Measurements from ENCODE around the gene CCDC88A.
"Not testable (repeated sequence)": the region's sequence is repeated elsewhere in the genome, so short reads cannot be mapped to it uniquely, and the experiment has no call there.

CCDC88A gene

GRCh38 chr2:55400332-55400731, 19.3 kb downstream of the CCDC88A start:
- DNase-seq (ENCODE audit: low read depth): no peak
- H3K4me3 ChIP-seq (ENCODE audit: low read depth, low read length): no peak overlapping the region
- TF ChIP-seq MAX (IDR thresholded peaks at IDR 0.05; ENCODE audit: low read depth, low read length) (no peak), CTCF (IDR thresholded peaks at IDR 0.05; ENCODE audit: low read depth, low read length) (no peak), POLR2A (IDR thresholded peaks at IDR 0.05; ENCODE audit: extremely low read depth, insufficient read length) (no peak), MYC (IDR thresholded peaks at IDR 0.05; ENCODE audit: low read depth, low read length) (no peak)

GRCh38 chr2:55399815-55400214, 19.8 kb downstream of the CCDC88A start:
- no peak overlapping the region for H3K4me3 ChIP-seq (ENCODE audit: low read depth, low read length)
- no peak for TF ChIP-seq MYC (IDR thresholded peaks at IDR 0.05; ENCODE audit: low read depth, low read length)
- no peak for TF ChIP-seq CTCF (IDR thresholded peaks at IDR 0.05; ENCODE audit: low read depth, low read length)
- no peak for TF ChIP-seq POLR2A (IDR thresholded peaks at IDR 0.05; ENCODE audit: extremely low read depth, insufficient read length)
- no peak for TF ChIP-seq MAX (IDR thresholded peaks at IDR 0.05; ENCODE audit: low read depth, low read length)
- no peak for DNase-seq (ENCODE audit: low read depth)

- no peak overlapping the region for H3K4me3 ChIP-seq (ENCODE audit: low read depth, low read length)
- DNase-seq (ENCODE audit: low read depth): no peak
- TF ChIP-seq MAX (IDR thresholded peaks at IDR 0.05; ENCODE audit: low read depth, low read length): no peak
Measured at GRCh38 chr2:55395724-55396605, 23.7 kb downstream of the CCDC88A start.

- H3K4me3 ChIP-seq (ENCODE audit: low read depth, low read length): no peak overlapping the region
- TF ChIP-seq CTCF (IDR thresholded peaks at IDR 0.05; ENCODE audit: low read depth, low read length) (no peak), POLR2A (IDR thresholded peaks at IDR 0.05; ENCODE audit: extremely low read depth, insufficient read length) (no peak), MYC (IDR thresholded peaks at IDR 0.05; ENCODE audit: low read depth, low read length) (no peak), MAX (IDR thresholded peaks at IDR 0.05; ENCODE audit: low read depth, low read length) (no peak)
- no peak for DNase-seq (ENCODE audit: low read depth)
Measured at GRCh38 chr2:55391615-55392242, 27.9 kb downstream of the CCDC88A start.

- no peak overlapping the region for H3K4me3 ChIP-seq (ENCODE audit: low read depth, low read length)
- DNase-seq (ENCODE audit: low read depth): no peak
- TF ChIP-seq POLR2A (IDR thresholded peaks at IDR 0.05; ENCODE audit: extremely low read depth, insufficient read length) (no peak), MYC (IDR thresholded peaks at IDR 0.05; ENCODE audit: low read depth, low read length) (no peak), MAX (IDR thresholded peaks at IDR 0.05; ENCODE audit: low read depth, low read length) (no peak), CTCF (IDR thresholded peaks at IDR 0.05; ENCODE audit: low read depth, low read length) (no peak)
Measured at GRCh38 chr2:55391155-55391554, 28.5 kb downstream of the CCDC88A start.

- H3K4me3 ChIP-seq (ENCODE audit: low read depth, low read length); DNase-seq (ENCODE audit: low read depth): not testable (repeated sequence)
Measured at GRCh38 chr2:55385516-55385915, 34.1 kb downstream of the CCDC88A start.
